ENCODE data around the gene LGALS13.

GRCh38 chr19:39643591-39643990 is 41.3 kb downstream of the LGALS13 start:
- TF ChIP-seq EZH2phosphoT487 (IDR thresholded peaks at IDR 0.05; ENCODE audit: borderline replicate concordance, low read length) (no peak), CTCF (IDR thresholded peaks at IDR 0.05; ENCODE audit: low read depth, low read length, poor library complexity, severe bottlenecking) (no peak)

Data from DOHH2 (cell line).